MM.1S (cell line): ENCODE results near the gene IFI30.

Source experiments
- CTCF ChIP-seq: fragments of 300-600 bp; sonication (generic); IDR thresholded peaks from 2 replicates; pipeline ENCODE4 v1.5.1; 2016; ENCODE audit warnings: antibody characterized with exemption, low read length, mixed read lengths
- EZH2 ChIP-seq: fragments of 300-600 bp; sonication (generic); optimal IDR thresholded peaks from 2 replicates; pipeline ENCODE3; 2017; ENCODE audit warnings: low read depth, mild to moderate bottlenecking, antibody characterized with exemption, low read length, mixed read lengths

GRCh38 chr19:18130523-18131242, 42.9 kb upstream of the IFI30 start:
- TF ChIP-seq CTCF: no peak
- no peak for TF ChIP-seq EZH2
